T-helper 2 cell treated with Interferon-gamma antibody and Interleukin-4, amounts not matched to agents 100 ng/mL and 5 ng/mL, for 36 hours (primary cell): Measurements from ENCODE around the gene DDX25. TPM values are rescaled to one million over a fixed set of nuclear protein-coding genes. Genes with fewer than 3 reads are reported as not detected.
"Not testable (repeated sequence)": the region's sequence is repeated elsewhere in the genome, so short reads cannot be mapped to it uniquely, and the experiment has no call there.

ENCODE experiments used
- intact Hi-C: fragments of 100-400 bp; cut with micrococcal nuclease; formaldehyde crosslinking; loops from one replicate; pipeline ENCODE4 v1.15.1; 2023
- total RNA-seq: library from RNA; stranded (reverse); gene quantifications from 2 replicates; pipeline ENCODE4 v1.2.3, GENCODE V29; 2022

Gene DDX25
- total RNA-seq, result 0.09 TPM in 1 of 2 replicates, not detected in the other

GRCh38 chr11:125903711-125904659 is at the start of gene DDX25:
Gene DDX25, plus strand, starts transcription at chr11:125904508. Its CDS starts 10 bp downstream, at chr11:125904518.
- intact Hi-C loops, result loop anchor here (1.0 to 5.0 kb wide), 6 partner anchors 17 to 793 kb away; partner anchors contain the start of genes CDON, CHEK1, FAM118B and HYLS1

- intact Hi-C loops, result not testable (repeated sequence)
Measured at GRCh38 chr11:125857670-125858069, 46.6 kb upstream of the DDX25 start.

GRCh38 chr11:125862786-125863185 is 41.5 kb upstream of the DDX25 start:
- intact Hi-C loops, result not testable (repeated sequence)

- intact Hi-C loops, result not testable (repeated sequence)
Measured at GRCh38 chr11:125865354-125865753, 39.0 kb upstream of the DDX25 start.

GRCh38 chr11:125869521-125869920 is 34.8 kb upstream of the DDX25 start:
- intact Hi-C loops, result no loop called here

GRCh38 chr11:125871391-125872137 is 32.7 kb upstream of the DDX25 start:
- intact Hi-C loops, result loop anchor here (5.0 to 10.0 kb wide), 4 partner anchors 304 to 909 kb away; partner anchors contain the start of gene EI24

- intact Hi-C loops, result loop anchor here (5.0 to 10.0 kb wide), 4 partner anchors 305 to 910 kb away; partner anchors contain the start of gene EI24
Measured at GRCh38 chr11:125872138-125872491, 32.2 kb upstream of the DDX25 start.

- intact Hi-C loops, result loop anchor here (1.0 to 10.0 kb wide), 6 partner anchors 150 to 912 kb away; partner anchors contain the start of genes CHEK1 and EI24
Measured at GRCh38 chr11:125873881-125874555, 30.3 kb upstream of the DDX25 start.

- intact Hi-C loops, result loop anchor here (1.0 to 10.0 kb wide), 6 partner anchors 150 to 912 kb away; partner anchors contain the start of genes CHEK1 and EI24
Measured at GRCh38 chr11:125874556-125875124, 29.7 kb upstream of the DDX25 start.

GRCh38 chr11:125881291-125881690 is 23.0 kb upstream of the DDX25 start:
- intact Hi-C loops, result loop anchor here (10.0 kb wide), 1 partner anchor 766 kb away; the partner anchor contains the start of gene TMEM218

- intact Hi-C loops, result loop anchor here (10.0 kb wide), 1 partner anchor 769 kb away; the partner anchor contains the start of gene TMEM218
Measured at GRCh38 chr11:125883375-125883774, 20.9 kb upstream of the DDX25 start.

GRCh38 chr11:125886997-125887372 is 17.3 kb upstream of the DDX25 start:
- intact Hi-C loops, result loop anchor here (1.0 to 10.0 kb wide), 12 partner anchors 16 to 1215 kb away; partner anchors contain the start of genes CCDC15, CHEK1, EI24 and FAM118B

GRCh38 chr11:125887373-125888324 is 16.7 kb upstream of the DDX25 start, which contains the start of gene HYLS1:
Gene HYLS1, plus strand, starts transcription at chr11:125887668. Its CDS starts 11,701 bp downstream, at chr11:125899369.
- intact Hi-C loops, result loop anchor here (1.0 to 10.0 kb wide), 12 partner anchors 16 to 1215 kb away; partner anchors contain the start of genes CCDC15, CHEK1, EI24 and FAM118B

GRCh38 chr11:125890447-125891100 is 13.7 kb upstream of the DDX25 start:
- intact Hi-C loops, result no loop called here

- intact Hi-C loops, result no loop called here
Measured at GRCh38 chr11:125892071-125892470, 12.2 kb upstream of the DDX25 start.

GRCh38 chr11:125892994-125893393 is 11.3 kb upstream of the DDX25 start:
- intact Hi-C loops, result no loop called here

- intact Hi-C loops, result loop anchor here (2.0 to 5.0 kb wide), 2 partner anchors 160 to 791 kb away; partner anchors contain the start of genes CDON and TMEM218
Measured at GRCh38 chr11:125901872-125902271, 2.4 kb upstream of the DDX25 start.

GRCh38 chr11:125902277-125902926 is 1.9 kb upstream of the DDX25 start:
- intact Hi-C loops, result loop anchor here (2.0 to 5.0 kb wide), 2 partner anchors 160 to 792 kb away; partner anchors contain the start of genes CDON and TMEM218
